Vagina (tissue), 2 donors: Measurements from ENCODE around the gene EIF3F. TPM values are rescaled to one million over a fixed set of nuclear protein-coding genes. Genes with fewer than 3 reads are reported as not detected.

Experiments
- DNase-seq, 2 donors: peaks; one replicate each; pipeline ENCODE4 v3.0.0-alpha.2; 2017; ENCODE audit errors: extremely low spot score in 2 of 2
- H3K27ac ChIP-seq: fragments of 200-600 bp; sonication (generic); one replicate; pipeline ENCODE4 v1.5.1; 2019
- H3K27me3 ChIP-seq: fragments of 200-600 bp; sonication (generic); one replicate; pipeline ENCODE4 v1.5.1; 2019
- H3K36me3 ChIP-seq, 2 donors: fragments of 200-600 bp; sonication (generic); one replicate each; pipeline ENCODE4 v1.5.1; 2017 to 2019
- H3K4me1 ChIP-seq: fragments of 200-600 bp; sonication (generic); one replicate; pipeline ENCODE4 v1.5.1; 2019
- H3K4me3 ChIP-seq, 2 donors: fragments of 200-600 bp; sonication (generic); 1 replicate in 1 of 2; 2 replicates in 1 of 2; pipeline ENCODE4 v1.5.1; 2016 to 2019
- H3K9me3 ChIP-seq: fragments of 200-600 bp; sonication (generic); one replicate; pipeline ENCODE4 v1.5.1; 2019
- POLR2A ChIP-seq, 2 donors: fragments of 450-650 bp; IDR thresholded peaks; one replicate each; pipeline ENCODE4 v1.6.1; 2017; ENCODE audit warnings: antibody characterized with exemption in 2 of 2, mild to moderate bottlenecking in 2 of 2, moderate library complexity in 2 of 2
- POLR2AphosphoS5 ChIP-seq, 2 donors: sonication (generic); formaldehyde crosslinking; IDR thresholded peaks; one replicate each; pipeline ENCODE4 v1.9.0; 2017; ENCODE audit warnings: antibody characterized with exemption in 2 of 2, mild to moderate bottlenecking in 2 of 2, low read depth in 1 of 2; ENCODE audit not compliant: insufficient read depth in 1 of 2
- intact Hi-C: fragments of 100-400 bp; cut with DNase I; formaldehyde crosslinking; loops from one replicate; pipeline ENCODE4 v1.15.1; 2023
- total RNA-seq: library from RNA; depleted of rRNA; stranded (reverse); fragments of >200 nt; gene quantifications from one replicate; pipeline ENCODE4 v1.2.3, GENCODE V29; 2016
- TF ChIP-seq, protein P1 (sequence below), 3 experiments: fragments of 450-650 bp in 2 of 3; fragments of 200-600 bp in 1 of 3; sonication (generic) in 1 of 3; IDR thresholded peaks; one replicate each; pipeline ENCODE4 v1.5.1; 2017 to 2019; ENCODE audit warnings: antibody characterized with exemption in 3 of 3, mild to moderate bottlenecking in 2 of 3, moderate library complexity in 2 of 3

EIF3F gene
- total RNA-seq, 1 donor from 2014 or later, result 336 TPM

DNA sequence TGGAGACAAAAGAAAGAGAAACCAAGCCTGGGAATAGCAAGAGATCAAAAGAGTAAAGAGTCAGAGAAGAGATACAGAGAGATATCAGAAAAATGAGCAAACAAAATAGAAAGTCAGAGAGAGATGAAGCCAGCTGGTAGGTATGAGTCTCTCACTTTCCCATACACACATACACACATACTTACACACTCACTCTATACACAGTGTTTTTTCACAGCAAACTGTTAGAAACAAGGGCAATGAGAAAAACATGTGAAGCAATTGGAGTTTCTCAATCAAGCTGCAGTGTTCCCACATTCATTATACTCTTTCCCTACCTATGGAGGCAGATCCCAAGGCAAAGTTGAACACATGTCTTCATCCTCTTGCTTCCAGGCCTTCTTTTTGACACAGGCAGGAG is 19.3 kb upstream of the EIF3F start:
- TF ChIP-seq, protein P1, sequence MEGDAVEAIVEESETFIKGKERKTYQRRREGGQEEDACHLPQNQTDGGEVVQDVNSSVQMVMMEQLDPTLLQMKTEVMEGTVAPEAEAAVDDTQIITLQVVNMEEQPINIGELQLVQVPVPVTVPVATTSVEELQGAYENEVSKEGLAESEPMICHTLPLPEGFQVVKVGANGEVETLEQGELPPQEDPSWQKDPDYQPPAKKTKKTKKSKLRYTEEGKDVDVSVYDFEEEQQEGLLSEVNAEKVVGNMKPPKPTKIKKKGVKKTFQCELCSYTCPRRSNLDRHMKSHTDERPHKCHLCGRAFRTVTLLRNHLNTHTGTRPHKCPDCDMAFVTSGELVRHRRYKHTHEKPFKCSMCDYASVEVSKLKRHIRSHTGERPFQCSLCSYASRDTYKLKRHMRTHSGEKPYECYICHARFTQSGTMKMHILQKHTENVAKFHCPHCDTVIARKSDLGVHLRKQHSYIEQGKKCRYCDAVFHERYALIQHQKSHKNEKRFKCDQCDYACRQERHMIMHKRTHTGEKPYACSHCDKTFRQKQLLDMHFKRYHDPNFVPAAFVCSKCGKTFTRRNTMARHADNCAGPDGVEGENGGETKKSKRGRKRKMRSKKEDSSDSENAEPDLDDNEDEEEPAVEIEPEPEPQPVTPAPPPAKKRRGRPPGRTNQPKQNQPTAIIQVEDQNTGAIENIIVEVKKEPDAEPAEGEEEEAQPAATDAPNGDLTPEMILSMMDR (IDR thresholded peaks at IDR 0.05), result no peak
- TF ChIP-seq POLR2A (IDR thresholded peaks at IDR 0.05) (no peak), POLR2AphosphoS5 (IDR thresholded peaks at IDR 0.05; ENCODE audit: insufficient read depth in 1 of 2, low read depth in 1 of 2) (no peak)
- intact Hi-C loops, result no loop called here
- H3K4me1 ChIP-seq, result no peaks in the 10 kb centered on the region

DNA sequence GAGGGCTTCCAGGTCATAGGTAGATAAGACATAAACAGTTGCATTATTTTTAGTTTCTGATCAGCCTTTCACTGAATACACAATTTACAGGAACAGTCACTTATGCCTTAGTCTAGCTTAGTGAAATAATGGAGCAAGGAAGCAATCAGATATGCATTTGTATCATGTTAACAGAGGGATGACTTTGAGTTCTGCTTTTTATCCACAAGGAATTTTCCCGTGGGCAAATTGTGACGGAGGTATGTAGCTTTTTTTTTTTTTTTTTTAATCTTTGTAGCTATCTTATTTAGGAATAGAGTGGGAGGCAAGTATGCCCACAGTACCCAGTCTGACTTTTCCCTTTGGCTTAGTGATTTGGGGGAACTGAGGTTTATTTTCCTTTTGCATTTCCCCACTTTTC is 18.5 kb upstream of the EIF3F start:
- DNase-seq, result no peak
- TF ChIP-seq, protein P1 (IDR thresholded peaks at IDR 0.05), result no peak
- H3K27ac ChIP-seq, result no peak overlapping the region
- H3K4me1 ChIP-seq, result no peaks in the 10 kb centered on the region
- no peaks in the 10 kb centered on the region for H3K9me3 ChIP-seq
- no peak overlapping the region for H3K4me3 ChIP-seq
- no peaks in the 10 kb centered on the region for H3K36me3 ChIP-seq
- intact Hi-C loops, result no loop called here
- no peaks in the 10 kb centered on the region for H3K27me3 ChIP-seq

More for the DNA sequence above, 19.3 kb upstream of the EIF3F start:
- Histone ChIP-seq H3K27ac (no peak overlapping the region), H3K27me3 (no peaks in the 10 kb centered on the region), H3K36me3 (no peaks in the 10 kb centered on the region), H3K9me3 (no peaks in the 10 kb centered on the region), H3K4me3 (no peak overlapping the region)
- DNase-seq, result no peak

DNA sequence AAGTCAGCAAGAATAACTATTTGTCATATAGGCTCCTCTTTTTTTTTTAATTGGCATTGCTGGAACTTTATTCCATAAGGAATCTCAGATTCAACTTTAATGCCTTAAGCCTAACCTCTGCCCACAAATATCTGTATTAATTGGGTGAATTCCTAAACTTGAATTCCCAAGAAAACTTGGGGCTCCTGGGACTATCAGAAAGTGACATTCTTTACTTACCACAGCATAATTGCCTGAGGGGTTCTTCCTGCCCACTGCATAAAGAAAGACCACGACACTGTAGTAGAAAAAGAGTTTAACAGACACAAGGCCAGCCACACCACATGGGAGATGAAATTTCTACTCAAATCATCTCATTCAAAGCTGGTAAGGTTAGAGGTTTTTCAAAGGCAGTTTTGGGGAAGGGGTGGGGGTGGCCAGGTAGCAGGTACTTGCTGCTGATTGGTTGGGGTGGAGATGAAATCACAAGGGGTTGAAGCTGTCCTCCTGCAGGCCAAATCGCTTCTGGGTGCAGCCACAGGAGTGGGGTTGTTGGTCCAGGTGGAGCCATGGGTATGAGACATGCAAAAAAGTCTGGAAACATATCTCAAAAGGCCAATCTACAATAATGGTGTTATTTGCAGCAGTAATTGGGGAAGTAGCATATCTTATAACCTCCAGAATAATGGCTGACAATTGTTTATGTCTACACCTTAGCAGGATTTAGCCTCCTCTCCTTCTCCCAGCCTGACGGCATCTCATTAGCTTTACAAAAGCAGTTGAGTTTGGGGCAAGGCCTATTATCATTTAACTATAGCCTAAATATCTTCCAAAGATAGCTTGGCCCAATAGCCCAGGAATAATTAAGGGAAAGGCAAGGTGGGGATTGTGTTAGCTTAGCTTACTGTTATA is 17.1 kb upstream of the EIF3F start:
- DNase-seq, result no peak
- no peaks in the 10 kb centered on the region for H3K4me1 ChIP-seq
- TF ChIP-seq POLR2AphosphoS5 (IDR thresholded peaks at IDR 0.05; ENCODE audit: insufficient read depth in 1 of 2, low read depth in 1 of 2) (no peak), POLR2A (IDR thresholded peaks at IDR 0.05) (no peak)
- TF ChIP-seq, protein P1 (IDR thresholded peaks at IDR 0.05), result no peak
- no peaks in the 10 kb centered on the region for H3K9me3 ChIP-seq
- no peaks in the 10 kb centered on the region for H3K36me3 ChIP-seq
- H3K27me3 ChIP-seq, result no peaks in the 10 kb centered on the region
- intact Hi-C loops, result no loop called here
- H3K4me3 ChIP-seq, result no peak overlapping the region
- no peak overlapping the region for H3K27ac ChIP-seq

DNA sequence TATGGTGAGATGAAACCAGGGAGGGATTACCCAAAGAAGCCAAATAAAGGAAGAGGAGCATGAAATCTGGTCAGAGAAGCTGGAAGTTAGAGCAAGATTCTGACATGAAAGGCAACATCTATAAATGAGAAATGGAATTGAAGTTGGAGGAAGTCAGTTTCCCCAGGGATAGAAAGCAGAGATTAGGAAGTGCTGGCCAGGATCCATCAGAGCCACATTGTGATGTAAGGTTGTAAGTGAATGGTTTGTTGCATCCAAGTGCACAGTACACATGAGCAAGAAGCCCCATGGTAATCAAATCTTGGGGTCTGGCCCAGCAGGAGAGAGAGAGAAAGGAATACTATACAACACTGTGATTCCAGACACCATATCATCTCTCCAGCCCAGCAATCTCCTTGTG is 15.3 kb upstream of the EIF3F start:
- Histone ChIP-seq H3K36me3 (no peaks in the 10 kb centered on the region), H3K27me3 (no peaks in the 10 kb centered on the region), H3K9me3 (no peaks in the 10 kb centered on the region), H3K4me1 (no peaks in the 10 kb centered on the region), H3K4me3 (no peak overlapping the region), H3K27ac (no peak overlapping the region)
- intact Hi-C loops, result no loop called here
- no peak for DNase-seq
- TF ChIP-seq POLR2AphosphoS5 (IDR thresholded peaks at IDR 0.05; ENCODE audit: insufficient read depth in 1 of 2, low read depth in 1 of 2) (no peak), POLR2A (IDR thresholded peaks at IDR 0.05) (no peak)
- TF ChIP-seq, protein P1 (IDR thresholded peaks at IDR 0.05), result no peak

DNA sequence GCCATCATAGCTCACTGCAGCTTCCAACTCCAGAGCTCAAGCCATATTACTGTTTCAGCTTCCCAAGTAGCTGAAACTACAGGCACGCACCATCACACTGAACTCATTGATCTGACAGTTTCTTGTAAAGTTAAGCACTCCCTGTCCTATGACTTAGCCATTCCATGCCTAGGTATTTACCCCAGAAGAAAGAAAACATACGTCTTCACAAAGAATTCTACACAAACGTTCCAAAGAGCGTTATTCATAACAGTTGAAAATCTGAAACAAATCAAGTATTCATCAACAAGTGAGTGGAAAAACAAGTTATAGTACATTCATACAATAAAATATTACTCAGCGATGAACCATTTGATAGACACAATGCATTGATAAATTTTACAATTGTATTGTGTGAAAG is 14.1 kb upstream of the EIF3F start:
- Histone ChIP-seq H3K4me3 (no peak overlapping the region), H3K9me3 (no peaks in the 10 kb centered on the region), H3K27ac (no peak overlapping the region), H3K4me1 (no peaks in the 10 kb centered on the region), H3K36me3 (no peaks in the 10 kb centered on the region), H3K27me3 (no peaks in the 10 kb centered on the region)
- TF ChIP-seq POLR2A (IDR thresholded peaks at IDR 0.05), result no peak
- TF ChIP-seq, protein P1 (IDR thresholded peaks at IDR 0.05), result no peak
- no peak for TF ChIP-seq POLR2AphosphoS5 (IDR thresholded peaks at IDR 0.05; ENCODE audit: insufficient read depth in 1 of 2, low read depth in 1 of 2)
- DNase-seq, result no peak
- intact Hi-C loops, result no loop called here
